Measurements from ENCODE around the gene SPRY1.

DNA sequence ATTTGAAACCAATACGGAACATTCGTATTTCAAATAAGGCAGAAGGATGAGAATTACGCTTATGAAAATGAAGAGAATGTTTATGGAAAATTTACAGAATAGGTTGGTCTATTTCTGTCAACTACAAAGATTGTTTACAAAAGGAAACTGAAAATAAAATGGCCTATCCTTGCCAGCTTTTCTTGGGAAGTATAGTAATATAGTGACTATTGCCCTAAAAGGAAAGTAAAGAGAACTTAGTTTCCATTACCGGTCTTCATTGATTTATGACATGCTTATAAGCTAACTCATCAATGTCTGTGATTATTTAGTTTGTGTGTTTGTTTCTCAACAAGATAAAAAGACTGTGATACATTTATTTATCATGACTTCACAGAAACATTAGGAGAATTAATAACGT is 2.9 kb upstream of the SPRY1 start:
- TF ChIP-seq, protein P1, sequence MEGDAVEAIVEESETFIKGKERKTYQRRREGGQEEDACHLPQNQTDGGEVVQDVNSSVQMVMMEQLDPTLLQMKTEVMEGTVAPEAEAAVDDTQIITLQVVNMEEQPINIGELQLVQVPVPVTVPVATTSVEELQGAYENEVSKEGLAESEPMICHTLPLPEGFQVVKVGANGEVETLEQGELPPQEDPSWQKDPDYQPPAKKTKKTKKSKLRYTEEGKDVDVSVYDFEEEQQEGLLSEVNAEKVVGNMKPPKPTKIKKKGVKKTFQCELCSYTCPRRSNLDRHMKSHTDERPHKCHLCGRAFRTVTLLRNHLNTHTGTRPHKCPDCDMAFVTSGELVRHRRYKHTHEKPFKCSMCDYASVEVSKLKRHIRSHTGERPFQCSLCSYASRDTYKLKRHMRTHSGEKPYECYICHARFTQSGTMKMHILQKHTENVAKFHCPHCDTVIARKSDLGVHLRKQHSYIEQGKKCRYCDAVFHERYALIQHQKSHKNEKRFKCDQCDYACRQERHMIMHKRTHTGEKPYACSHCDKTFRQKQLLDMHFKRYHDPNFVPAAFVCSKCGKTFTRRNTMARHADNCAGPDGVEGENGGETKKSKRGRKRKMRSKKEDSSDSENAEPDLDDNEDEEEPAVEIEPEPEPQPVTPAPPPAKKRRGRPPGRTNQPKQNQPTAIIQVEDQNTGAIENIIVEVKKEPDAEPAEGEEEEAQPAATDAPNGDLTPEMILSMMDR (IDR thresholded peaks at IDR 0.05): no peak
- TF ChIP-seq POLR2A (IDR thresholded peaks at IDR 0.05; ENCODE audit: low read depth) (no peak), EP300 (IDR thresholded peaks at IDR 0.05) (no peak), POLR2AphosphoS5 (IDR thresholded peaks at IDR 0.05) (no peak)

All from esophagus muscularis mucosa (tissue), 4 donors.